Fibroblast of lung (primary cell): ENCODE data around the gene MYL11. TPM values are rescaled to one million over a fixed set of nuclear protein-coding genes. Genes with fewer than 3 reads are reported as not detected.

Experiments used
- DNase-seq, 2 donors: peaks; one replicate each; pipeline versions ENCODE4 v3.0.0 to v3.0.0-alpha.2; 2010; ENCODE audit warnings: low read depth in 2 of 2
- H2AFZ ChIP-seq: 2 replicates; pipeline ENCODE4 v1.5.1; 2012; ENCODE audit warnings: low read length, control low read depth, inconsistent platforms
- H3K27ac ChIP-seq: 2 replicates; pipeline ENCODE4 v1.5.1; 2011; ENCODE audit warnings: low read length, control low read depth; ENCODE audit not compliant: insufficient read depth
- H3K27me3 ChIP-seq: 2 replicates; pipeline ENCODE4 v1.5.1; 2011; ENCODE audit warnings: mild to moderate bottlenecking, low read length; ENCODE audit not compliant: control insufficient read depth, insufficient read depth
- H3K36me3 ChIP-seq: 2 replicates; pipeline ENCODE4 v1.5.1; 2011; ENCODE audit warnings: low read length; ENCODE audit not compliant: control insufficient read depth, insufficient read depth
- H3K4me1 ChIP-seq: 2 replicates; pipeline ENCODE4 v1.5.1; 2011; ENCODE audit warnings: low read length; ENCODE audit not compliant: control insufficient read depth, insufficient read depth; ENCODE audit errors: extremely low read depth
- H3K4me2 ChIP-seq: 2 replicates; pipeline ENCODE4 v1.5.1; 2011; ENCODE audit warnings: low read length, control low read depth; ENCODE audit not compliant: insufficient read depth; ENCODE audit errors: extremely low read depth
- H3K4me3 ChIP-seq, 4 experiments: fragments of 200-600 bp in 1 of 4; sonication (generic) in 1 of 4; replicated peaks in 1 of 4; 2 replicates each; pipeline ENCODE4 v1.5.1; 2011 to 2016; ENCODE audit warnings: low read length in 4 of 4, low read depth in 3 of 4, mild to moderate bottlenecking in 3 of 4, control low read depth in 2 of 4, inconsistent platforms in 1 of 4, mixed read lengths in 1 of 4; ENCODE audit not compliant: insufficient read depth in 1 of 4; ENCODE audit errors: control extremely low read depth in 1 of 4
- H3K79me2 ChIP-seq: 2 replicates; pipeline ENCODE4 v1.5.1; 2012; ENCODE audit warnings: mild to moderate bottlenecking, low read length, inconsistent platforms; ENCODE audit not compliant: control insufficient read depth, insufficient read depth
- H3K9ac ChIP-seq: 2 replicates; pipeline ENCODE4 v1.5.1; 2011; ENCODE audit warnings: mild to moderate bottlenecking, low read length, control low read depth; ENCODE audit not compliant: insufficient read depth
- H3K9me3 ChIP-seq: 2 replicates; pipeline ENCODE4 v1.5.1; 2012; ENCODE audit warnings: low read depth, low read length; ENCODE audit not compliant: control insufficient read depth, insufficient read depth
- H4K20me1 ChIP-seq: 2 replicates; pipeline ENCODE4 v1.5.1; 2011; ENCODE audit warnings: low read length; ENCODE audit not compliant: control insufficient read depth, insufficient read depth; ENCODE audit errors: extremely low read depth
- CTCF ChIP-seq, 2 donors: IDR thresholded peaks in 1 of 2; conservative IDR thresholded peaks in 1 of 2; 1 replicate in 1 of 2; 2 replicates in 1 of 2; pipeline ENCODE4 v1.5.1; 2011 to 2012; ENCODE audit warnings: low read length in 2 of 2, control low read depth in 1 of 2, inconsistent platforms in 1 of 2, low read depth in 1 of 2, mild to moderate bottlenecking in 1 of 2
- EZH2 ChIP-seq: IDR thresholded peaks from 2 replicates; pipeline ENCODE4 v1.5.1; 2012; ENCODE audit warnings: low read length, control low read depth, mild to moderate bottlenecking; ENCODE audit errors: missing control alignments
- polyA plus RNA-seq, 2 donors: library from polyadenylated mRNA; depleted of rRNA in 1 of 2; stranded (reverse) in 1 of 2; unstranded in 1 of 2; fragments of >200 nt; gene quantifications; 2 replicates each; pipeline ENCODE4 v1.2.1, GENCODE V29; 2011 to 2012; ENCODE audit warnings: missing spikeins in 1 of 2
- total RNA-seq: library from RNA; depleted of rRNA; stranded (reverse); fragments of >200 nt; gene quantifications from 2 replicates; pipeline ENCODE4 v1.2.1, GENCODE V29; 2014

MYL11 gene
- total and polyA plus RNA-seq, 2 donors (not counting 1 experiment from before 2014, with no cell fraction given) = 0.45 TPM; not detected in 1

- Histone ChIP-seq H3K27me3 (no peaks in the 10 kb centered on the region), H3K36me3 (peaks cover 7% of the 10 kb centered on the region), H2AFZ (peak overlapping the region; percentile 77), H3K4me3 (peak overlapping the region; percentile 52 to 76 (median 62)), H3K79me2 (no peaks in the 10 kb centered on the region), H4K20me1 (no peaks in the 10 kb centered on the region), H3K4me2 (peak overlapping the region; percentile 89), H3K4me1 (peaks cover 11% of the 10 kb centered on the region), H3K9me3 (no peaks in the 10 kb centered on the region), H3K9ac (peak overlapping the region; percentile 63), H3K27ac (peak overlapping the region; percentile 81)
- DNase-seq = no peak
- TF ChIP-seq EZH2 = no peak
- TF ChIP-seq CTCF (conservative IDR thresholded peaks at IDR 0.05 in 1 of 2, IDR thresholded peaks at IDR 0.05 in 1 of 2; ENCODE audit: low read depth in 1 of 2, low read length in 2 of 2) = no peak
Measured at GRCh38 chr16:30399435-30400186, 25.0 kb downstream of the MYL11 start.

- no peak overlapping the region for H2AFZ ChIP-seq
- no peak overlapping the region for H3K27ac ChIP-seq
- no peak overlapping the region for H3K4me3 ChIP-seq
- no peak for DNase-seq
- no peaks in the 10 kb centered on the region for H3K79me2 ChIP-seq
- H3K9me3 ChIP-seq = no peaks in the 10 kb centered on the region
- H4K20me1 ChIP-seq = no peaks in the 10 kb centered on the region
- H3K4me2 ChIP-seq = no peak overlapping the region
- H3K4me1 ChIP-seq = peaks cover 11% of the 10 kb centered on the region
- H3K27me3 ChIP-seq = no peaks in the 10 kb centered on the region
- H3K9ac ChIP-seq = no peak overlapping the region
- peaks cover 7% of the 10 kb centered on the region for H3K36me3 ChIP-seq
- no peak for TF ChIP-seq EZH2
- no peak for TF ChIP-seq CTCF (conservative IDR thresholded peaks at IDR 0.05 in 1 of 2, IDR thresholded peaks at IDR 0.05 in 1 of 2; ENCODE audit: low read depth in 1 of 2, low read length in 2 of 2)
Measured at GRCh38 chr16:30401768-30402425, 27.3 kb downstream of the MYL11 start.

GRCh38 chr16:30406795-30407101 is 32.1 kb downstream of the MYL11 start:
- Histone ChIP-seq H3K4me3 (peak overlapping the region; percentile 53 to 82 (median 67)), H2AFZ (peak overlapping the region; percentile 98), H3K27me3 (no peaks in the 10 kb centered on the region), H3K9ac (peak overlapping the region; percentile 72), H3K4me1 (peaks cover 4% of the 10 kb centered on the region), H3K36me3 (peaks cover 2% of the 10 kb centered on the region), H4K20me1 (no peaks in the 10 kb centered on the region), H3K79me2 (peaks cover 5% of the 10 kb centered on the region), H3K27ac (peak overlapping the region; percentile 81), H3K4me2 (peak overlapping the region; percentile 89), H3K9me3 (no peaks in the 10 kb centered on the region)
- no peak for DNase-seq
- TF ChIP-seq EZH2 (no peak), CTCF (conservative IDR thresholded peaks at IDR 0.05 in 1 of 2, IDR thresholded peaks at IDR 0.05 in 1 of 2; ENCODE audit: low read depth in 1 of 2, low read length in 2 of 2) (no peak)
